Activated T-cell treated with anti-CD3 and anti-CD28 coated beads for 48 hours (primary cell): ENCODE data around the gene MYCL.

Experiments
- DNase-seq: peaks from one replicate; pipeline ENCODE4 v3.0.0-alpha.2; 2020; ENCODE audit warnings: low read depth

MYCL gene

GRCh38 chr1:39852214-39852791, 49.4 kb downstream of the MYCL start:
- no peak for DNase-seq

- DNase-seq, result no peak
These were observed 51.0 kb downstream of the MYCL start for GRCh38 chr1:39850606-39851216.

GRCh38 chr1:39849203-39849602, 52.5 kb downstream of the MYCL start:
- DNase-seq, result no peak

GRCh38 chr1:39847940-39848339, 53.8 kb downstream of the MYCL start:
- DNase-seq, result no peak

GRCh38 chr1:39846796-39847195, 54.9 kb downstream of the MYCL start:
- DNase-seq, result no peak

- DNase-seq, result peak; percentile 60
These were observed 55.8 kb downstream of the MYCL start for GRCh38 chr1:39845569-39846566.
